ENCODE data around the gene FHOD3.

DNA sequence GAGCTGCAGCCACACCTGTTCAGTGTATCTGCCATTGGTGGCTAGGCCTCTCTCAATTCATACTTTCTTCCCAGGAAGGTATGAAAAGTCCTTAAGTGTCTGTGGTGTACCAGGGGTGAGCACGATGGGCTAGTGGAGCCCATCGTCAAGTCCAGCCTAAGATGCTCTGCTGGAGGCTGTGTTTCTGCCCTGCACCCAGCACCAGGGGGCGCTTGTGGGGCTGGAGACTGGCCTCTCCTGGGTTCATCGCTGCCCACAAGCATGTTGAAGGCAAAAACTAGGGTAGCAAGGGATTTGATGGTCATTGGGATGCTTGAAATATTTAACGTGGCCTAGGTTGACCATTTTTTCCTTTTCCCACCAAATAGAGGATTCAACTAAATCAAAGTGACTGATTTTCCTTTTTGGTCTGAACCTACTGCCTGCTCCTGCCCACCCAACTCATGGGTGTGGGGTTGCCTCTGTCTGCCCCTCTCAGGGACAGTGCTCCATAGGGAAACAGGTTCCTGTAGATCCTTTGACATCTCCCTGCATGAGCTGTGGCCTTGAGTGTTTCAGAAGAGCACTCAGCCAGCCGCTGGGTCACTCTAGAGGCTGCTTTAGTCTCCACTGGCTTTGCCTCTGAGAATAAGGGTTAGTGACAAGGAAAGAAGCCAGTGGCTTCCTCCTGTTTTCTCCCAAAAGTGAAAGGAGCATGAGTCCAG lies 472.2 kb downstream of the FHOD3 start:
- TF ChIP-seq, protein P1, sequence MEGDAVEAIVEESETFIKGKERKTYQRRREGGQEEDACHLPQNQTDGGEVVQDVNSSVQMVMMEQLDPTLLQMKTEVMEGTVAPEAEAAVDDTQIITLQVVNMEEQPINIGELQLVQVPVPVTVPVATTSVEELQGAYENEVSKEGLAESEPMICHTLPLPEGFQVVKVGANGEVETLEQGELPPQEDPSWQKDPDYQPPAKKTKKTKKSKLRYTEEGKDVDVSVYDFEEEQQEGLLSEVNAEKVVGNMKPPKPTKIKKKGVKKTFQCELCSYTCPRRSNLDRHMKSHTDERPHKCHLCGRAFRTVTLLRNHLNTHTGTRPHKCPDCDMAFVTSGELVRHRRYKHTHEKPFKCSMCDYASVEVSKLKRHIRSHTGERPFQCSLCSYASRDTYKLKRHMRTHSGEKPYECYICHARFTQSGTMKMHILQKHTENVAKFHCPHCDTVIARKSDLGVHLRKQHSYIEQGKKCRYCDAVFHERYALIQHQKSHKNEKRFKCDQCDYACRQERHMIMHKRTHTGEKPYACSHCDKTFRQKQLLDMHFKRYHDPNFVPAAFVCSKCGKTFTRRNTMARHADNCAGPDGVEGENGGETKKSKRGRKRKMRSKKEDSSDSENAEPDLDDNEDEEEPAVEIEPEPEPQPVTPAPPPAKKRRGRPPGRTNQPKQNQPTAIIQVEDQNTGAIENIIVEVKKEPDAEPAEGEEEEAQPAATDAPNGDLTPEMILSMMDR (IDR thresholded peaks at IDR 0.05) = no peak
- TF ChIP-seq POLR2AphosphoS5 (IDR thresholded peaks at IDR 0.05; ENCODE audit: insufficient read depth in 1 of 2, low read depth in 1 of 2) = no peak
